DND-41 (cell line): Measurements from ENCODE around the gene HDAC8.

ENCODE experiments used
- ATAC-seq: fragments of 200-7000 bp; cut with Tn5 transposase; 3 replicates; pipeline ENCODE4 v1.9.1; 2021; ENCODE audit warnings: low read depth; ENCODE audit not compliant: insufficient read depth
- DNase-seq: peaks from one replicate; pipeline ENCODE4 v3.0.0-alpha.2; 2020
- H2AFZ ChIP-seq: 2 replicates; pipeline ENCODE4 v1.6.0; 2012; ENCODE audit warnings: low read depth, low read length
- H3K27ac ChIP-seq: 2 replicates; pipeline ENCODE4 v1.5.1; 2012; ENCODE audit warnings: low read length, inconsistent platforms
- H3K27me3 ChIP-seq: fragments of 200-600 bp; sonication (generic); 2 replicates; pipeline ENCODE4 v1.6.0; 2012; ENCODE audit warnings: low read length, mild to moderate bottlenecking, inconsistent platforms; ENCODE audit not compliant: insufficient read depth, poor library complexity
- H3K36me3 ChIP-seq: 2 replicates; pipeline ENCODE4 v1.5.1; 2012; ENCODE audit warnings: low read length, inconsistent platforms; ENCODE audit not compliant: insufficient read depth
- H3K4me1 ChIP-seq: 2 replicates; pipeline ENCODE4 v1.5.1; 2012; ENCODE audit warnings: mild to moderate bottlenecking, low read length; ENCODE audit not compliant: insufficient read depth
- H3K4me2 ChIP-seq: 2 replicates; pipeline ENCODE4 v1.6.0; 2012; ENCODE audit warnings: mild to moderate bottlenecking, moderate library complexity, low read length, inconsistent platforms; ENCODE audit not compliant: insufficient read depth
- H3K4me3 ChIP-seq, 2 experiments: fragments of 200-600 bp in 1 of 2; shearing (Covaris generic) in 1 of 2; 2 replicates each; pipeline ENCODE4 v1.5.1; 2012 to 2016; ENCODE audit warnings: inconsistent platforms in 2 of 2, low read length in 2 of 2, mild to moderate bottlenecking in 2 of 2, low read depth in 1 of 2, moderate library complexity in 1 of 2
- H3K79me2 ChIP-seq: 2 replicates; pipeline ENCODE4 v1.6.0; 2012; ENCODE audit warnings: low read length, inconsistent platforms; ENCODE audit not compliant: insufficient read depth
- H3K9ac ChIP-seq: 2 replicates; pipeline ENCODE4 v1.6.0; 2012; ENCODE audit warnings: low read depth, mild to moderate bottlenecking, inconsistent platforms, low read length, moderate library complexity
- H3K9me3 ChIP-seq: 2 replicates; pipeline ENCODE4 v1.5.1; 2012; ENCODE audit warnings: low read length, moderate library complexity, mild to moderate bottlenecking, inconsistent platforms; ENCODE audit not compliant: insufficient read depth, severe bottlenecking
- H4K20me1 ChIP-seq: 2 replicates; pipeline ENCODE4 v1.6.0; 2012; ENCODE audit warnings: low read length; ENCODE audit not compliant: insufficient read depth
- CTCF ChIP-seq: IDR thresholded peaks from 2 replicates; pipeline ENCODE4 v1.5.1; 2012; ENCODE audit warnings: borderline replicate concordance, low read length, moderate library complexity, mild to moderate bottlenecking; ENCODE audit not compliant: poor library complexity, severe bottlenecking; ENCODE audit errors: extremely low read depth
- EZH2 ChIP-seq: IDR thresholded peaks from 3 replicates; pipeline ENCODE4 v1.6.1; 2012; ENCODE audit warnings: borderline replicate concordance, low read depth, mild to moderate bottlenecking, moderate library complexity, low read length, inconsistent platforms; ENCODE audit not compliant: severe bottlenecking

The HDAC8 gene

GRCh38 chrX:72526534-72527508, 45.8 kb downstream of the HDAC8 start:
- Histone ChIP-seq H2AFZ (no peak overlapping the region), H3K4me1 (no peaks in the 10 kb centered on the region), H3K9me3 (no peaks in the 10 kb centered on the region), H3K27ac (no peak overlapping the region), H3K36me3 (no peaks in the 10 kb centered on the region), H3K9ac (no peak overlapping the region), H3K4me2 (no peak overlapping the region), H3K4me3 (no peak overlapping the region), H4K20me1 (no peaks in the 10 kb centered on the region), H3K27me3 (no peaks in the 10 kb centered on the region), H3K79me2 (no peaks in the 10 kb centered on the region)
- TF ChIP-seq CTCF (no peak), EZH2 (no peak)
- ATAC-seq, result no peak
- no peak for DNase-seq

DNA sequence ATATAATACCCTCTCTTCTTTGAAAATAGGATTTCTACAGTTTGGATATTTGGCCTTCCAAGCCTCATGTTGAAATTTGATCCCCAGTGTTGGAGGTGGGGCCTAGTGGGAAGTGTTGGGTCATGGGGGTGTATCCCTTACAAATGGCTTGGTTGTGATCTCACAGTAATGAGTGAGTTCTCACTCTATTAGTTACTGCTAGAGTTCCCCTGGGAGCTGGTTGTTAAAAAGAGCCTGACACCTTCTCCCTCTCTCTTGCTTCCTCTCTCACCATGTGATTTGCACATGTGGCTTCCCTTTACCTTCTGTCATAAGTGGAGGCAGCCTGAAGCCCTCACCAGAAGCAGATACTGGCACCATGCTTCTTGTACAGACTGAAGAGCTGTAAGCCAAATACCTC, 73.9 kb downstream of the HDAC8 start:
- Histone ChIP-seq H3K27me3 (no peaks in the 10 kb centered on the region), H3K9me3 (no peaks in the 10 kb centered on the region), H2AFZ (no peak overlapping the region), H4K20me1 (no peaks in the 10 kb centered on the region), H3K79me2 (no peaks in the 10 kb centered on the region), H3K36me3 (no peaks in the 10 kb centered on the region), H3K4me1 (no peaks in the 10 kb centered on the region), H3K27ac (no peak overlapping the region), H3K4me3 (no peak overlapping the region), H3K9ac (no peak overlapping the region), H3K4me2 (no peak overlapping the region)
- no peak for TF ChIP-seq EZH2
- no peak for TF ChIP-seq CTCF
- no peak for ATAC-seq
- DNase-seq, result no peak

DNA sequence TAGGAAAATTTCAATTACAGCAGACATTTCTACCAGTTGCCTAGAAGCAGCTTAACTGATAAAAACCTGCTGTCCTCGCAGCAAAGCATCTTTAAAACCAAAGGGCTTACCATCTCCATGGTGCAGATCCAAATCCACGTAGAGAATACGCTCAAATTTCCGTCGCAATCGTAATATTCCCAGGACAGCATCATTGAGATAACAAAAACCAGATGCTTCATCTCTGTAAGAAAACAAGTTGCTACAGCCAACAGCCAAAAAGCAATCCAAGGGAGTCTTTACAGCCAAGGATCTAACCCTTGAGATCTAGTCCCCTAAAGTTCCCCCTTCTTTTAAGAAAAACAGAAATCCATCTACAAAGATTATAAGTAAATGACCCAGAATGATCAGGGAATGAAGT, 77.6 kb downstream of the HDAC8 start:
- Histone ChIP-seq H3K4me2 (no peak overlapping the region), H3K27ac (no peak overlapping the region), H2AFZ (no peak overlapping the region), H3K36me3 (no peaks in the 10 kb centered on the region; the same call in none of the 2 replicates), H4K20me1 (no peaks in the 10 kb centered on the region), H3K4me1 (no peaks in the 10 kb centered on the region), H3K4me3 (no peak overlapping the region), H3K9me3 (no peaks in the 10 kb centered on the region), H3K27me3 (no peaks in the 10 kb centered on the region), H3K9ac (no peak overlapping the region), H3K79me2 (no peaks in the 10 kb centered on the region)
- ATAC-seq (no peak), DNase-seq (no peak)
- TF ChIP-seq CTCF, result no peak
- TF ChIP-seq EZH2, result no peak
